Measurements from ENCODE around the gene CDK14. TPM values are rescaled to one million over a fixed set of nuclear protein-coding genes. Genes with fewer than 3 reads are reported as not detected.

Gene CDK14
- total RNA-seq, 1 experiment from 2014 or later = 9.3 TPM

DNA sequence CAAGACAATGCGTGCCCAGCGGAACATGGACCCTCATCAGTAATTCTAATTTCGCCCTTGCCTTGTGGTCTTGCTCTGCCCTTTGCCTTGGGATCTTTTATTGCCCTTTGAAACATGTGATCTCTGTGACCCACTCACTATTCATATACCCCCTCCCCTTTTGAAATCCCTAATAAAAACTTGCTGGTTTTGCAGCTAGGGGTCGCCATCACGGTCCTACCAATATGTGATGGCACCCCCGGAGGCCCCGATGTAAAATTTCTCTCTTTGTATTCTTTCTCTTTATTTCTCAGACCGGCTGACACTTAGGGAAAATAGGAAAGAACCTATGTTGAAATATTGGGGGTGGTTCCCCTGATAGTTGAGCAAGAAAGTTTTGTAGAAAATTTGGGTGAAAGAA, 242.7 kb downstream of the CDK14 start:
- no peak for DNase-seq (ENCODE audit: low read depth)

DNA sequence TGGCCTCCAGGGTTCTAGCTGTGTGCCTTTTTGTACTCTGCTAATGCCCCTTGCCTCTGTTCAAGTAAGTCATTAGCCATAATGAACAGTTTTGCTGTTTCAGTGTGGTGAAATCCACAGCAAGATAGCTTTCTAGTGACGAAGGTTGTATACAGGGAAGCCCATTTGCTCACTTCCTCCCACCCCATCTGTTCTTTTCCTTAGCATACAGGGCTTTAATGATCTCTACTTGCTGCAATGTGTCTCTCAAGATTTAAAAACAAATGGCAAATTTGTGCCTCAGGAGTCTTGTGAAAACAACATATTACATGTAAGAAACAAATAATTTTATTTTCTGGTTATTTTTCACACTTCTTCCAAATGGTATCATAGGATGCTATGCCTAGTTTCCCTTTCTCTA, 243.2 kb downstream of the CDK14 start:
- DNase-seq (ENCODE audit: low read depth) = no peak

DNA sequence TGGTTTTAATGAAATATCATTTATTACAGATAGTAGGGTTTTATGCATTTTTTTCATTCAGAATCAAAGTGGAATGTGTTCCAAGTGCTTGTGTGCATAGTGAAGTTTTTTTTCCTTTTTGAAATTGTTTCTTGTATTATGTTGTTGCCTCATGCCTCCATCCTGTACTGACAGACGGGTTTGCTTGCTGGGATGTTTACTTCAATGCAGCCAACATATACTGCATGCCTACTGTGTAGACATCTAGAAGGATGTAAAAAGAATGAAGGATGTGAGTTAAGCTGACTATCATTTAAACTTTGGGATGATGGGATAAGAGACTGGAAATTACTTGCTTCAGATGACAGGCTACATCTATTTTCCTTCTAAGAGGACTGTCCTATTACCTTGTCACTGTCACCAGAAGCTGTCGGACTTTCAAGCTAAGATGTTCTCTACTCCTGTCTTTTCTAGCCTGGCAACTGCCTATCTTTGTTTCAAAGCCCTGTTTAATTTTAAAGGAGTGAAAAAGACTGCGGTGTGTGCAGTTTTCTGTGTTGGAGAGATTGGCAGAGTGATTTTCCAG, 243.7 kb downstream of the CDK14 start:
- DNase-seq (ENCODE audit: low read depth) = no peak

DNA sequence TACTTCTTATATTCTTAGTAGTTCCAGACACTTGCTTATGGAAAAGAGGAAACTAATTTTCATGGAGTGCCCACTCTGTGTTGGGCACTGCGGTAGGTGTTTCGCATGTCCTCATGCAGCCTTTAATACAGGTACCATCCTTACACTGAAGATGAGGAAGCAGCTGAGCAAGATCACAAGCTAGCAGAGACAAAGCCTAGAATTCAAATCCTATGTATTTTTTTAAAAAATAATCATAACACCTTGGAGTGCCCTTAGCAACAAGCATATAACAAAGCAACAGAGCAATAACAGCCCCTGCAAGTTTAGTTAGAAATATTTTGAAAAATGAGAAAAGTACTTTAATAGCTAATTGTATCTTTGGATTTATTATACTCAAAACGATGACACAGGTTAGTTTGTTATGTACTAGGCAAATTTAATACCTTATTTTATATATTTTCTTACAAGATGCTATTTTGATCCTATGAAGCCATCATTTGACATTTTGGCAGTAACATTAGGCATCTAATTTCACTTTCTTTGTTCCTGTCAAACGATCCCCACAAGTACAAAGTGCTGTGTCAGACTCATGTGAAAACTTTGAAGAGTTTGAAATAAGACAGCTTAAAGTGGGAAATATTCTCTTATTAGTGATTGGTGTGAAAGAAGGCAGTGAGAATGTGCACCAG, 245.8 kb downstream of the CDK14 start:
- DNase-seq (ENCODE audit: low read depth) = no peak

DNA sequence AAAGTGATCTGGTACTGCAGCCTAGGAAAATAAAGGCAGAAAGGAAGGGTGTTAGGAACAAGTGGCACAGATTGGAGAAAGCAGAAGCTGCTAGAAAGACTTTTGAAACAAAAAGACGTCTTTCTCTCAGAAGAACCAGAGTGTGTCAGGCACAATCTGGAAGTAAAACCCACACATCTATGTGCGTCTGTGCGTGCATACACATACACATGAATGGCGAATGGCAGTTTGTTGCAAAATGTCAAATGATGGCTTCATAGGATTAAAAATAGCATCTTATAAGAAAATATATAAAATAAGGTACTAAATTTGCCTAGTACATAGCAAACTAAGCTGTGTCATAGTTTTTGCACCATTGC, 246.3 kb downstream of the CDK14 start:
- no peak for DNase-seq (ENCODE audit: low read depth)

- DNase-seq (ENCODE audit: low read depth) = no peak
Observed at GRCh38 chr7:90843472-90843871, 247.4 kb downstream of the CDK14 start.

GRCh38 chr7:90844421-90844820, 248.3 kb downstream of the CDK14 start:
- no peak for DNase-seq (ENCODE audit: low read depth)

- no peak for DNase-seq (ENCODE audit: low read depth)
Observed at GRCh38 chr7:90846192-90846591, 250.1 kb downstream of the CDK14 start.

DNA sequence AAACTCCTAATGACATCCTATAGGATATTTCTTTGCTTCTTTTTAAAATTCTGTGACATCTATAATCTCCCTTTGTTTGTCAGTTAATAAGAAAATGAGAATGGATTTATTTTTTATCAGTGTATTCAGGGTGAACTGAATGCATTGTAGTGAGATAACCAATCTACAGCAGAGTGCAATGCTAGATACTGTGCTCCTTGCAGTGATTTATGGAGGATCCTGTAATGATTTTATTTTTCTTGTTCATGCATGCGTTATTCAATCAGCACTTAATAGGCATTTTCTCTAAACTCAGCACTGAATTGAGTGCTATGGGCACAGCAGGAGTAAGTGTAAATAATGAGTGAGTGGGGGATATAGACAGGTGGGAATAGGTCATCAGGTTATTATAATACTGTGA, 253.9 kb downstream of the CDK14 start:
- no peak for DNase-seq (ENCODE audit: low read depth)

- DNase-seq (ENCODE audit: low read depth) = no peak
Observed at GRCh38 chr7:90850471-90850870, 254.3 kb downstream of the CDK14 start.

GRCh38 chr7:90853205-90853604, 257.1 kb downstream of the CDK14 start:
- DNase-seq (ENCODE audit: low read depth) = no peak

- DNase-seq (ENCODE audit: low read depth) = no peak
Observed at GRCh38 chr7:90856351-90857070, 260.4 kb downstream of the CDK14 start.

- no peak for DNase-seq (ENCODE audit: low read depth)
Observed at GRCh38 chr7:90857603-90858002, 261.5 kb downstream of the CDK14 start.

- DNase-seq (ENCODE audit: low read depth) = no peak
Observed at GRCh38 chr7:90858546-90858945, 262.4 kb downstream of the CDK14 start.

DNA sequence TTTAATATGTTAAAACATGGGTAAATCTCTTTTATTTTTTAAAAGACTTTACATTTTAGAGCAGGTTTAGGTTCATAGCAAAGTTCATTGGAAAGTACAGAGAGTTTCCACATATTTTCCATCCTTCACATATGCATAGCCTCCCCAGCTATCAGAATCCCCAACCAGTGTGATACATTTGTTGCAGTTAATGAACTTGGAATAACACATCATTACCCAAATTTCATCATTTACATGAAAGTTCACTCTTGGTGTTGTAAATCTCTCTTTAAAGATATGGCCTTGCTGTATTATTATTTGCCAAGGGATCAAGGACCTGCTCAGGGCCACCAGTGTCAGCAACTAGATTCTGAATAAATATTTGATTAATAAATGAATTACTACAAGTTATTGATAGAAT, 263.4 kb downstream of the CDK14 start:
- DNase-seq (ENCODE audit: low read depth) = no peak

- DNase-seq (ENCODE audit: low read depth) = no peak
Observed at GRCh38 chr7:90864088-90864487, 268.0 kb downstream of the CDK14 start.

DNA sequence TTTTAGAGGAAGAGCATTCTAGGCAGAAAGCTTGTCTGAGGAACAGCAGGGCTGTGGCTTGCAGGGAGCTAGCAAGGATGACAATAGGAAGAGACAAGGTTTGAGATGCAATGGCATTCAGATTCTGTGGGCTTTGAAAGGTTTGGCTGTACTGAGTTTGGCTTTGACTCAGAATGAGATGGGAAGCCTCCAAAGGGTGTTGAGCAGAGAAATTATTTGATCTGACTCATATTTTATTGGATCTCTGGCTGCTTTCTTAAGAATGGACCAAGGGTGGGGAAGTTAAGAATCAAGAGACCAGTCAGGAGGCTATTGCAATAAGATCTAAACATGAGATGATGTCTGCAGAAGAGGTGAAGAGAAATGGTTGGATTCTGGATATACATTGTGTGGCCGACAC, 273.2 kb downstream of the CDK14 start:
- DNase-seq (ENCODE audit: low read depth) = no peak

GRCh38 chr7:90876701-90877100, 280.6 kb downstream of the CDK14 start:
- no peak for DNase-seq (ENCODE audit: low read depth)

- no peak for DNase-seq (ENCODE audit: low read depth)
Observed at GRCh38 chr7:90877201-90877600, 281.1 kb downstream of the CDK14 start.

- no peak for DNase-seq (ENCODE audit: low read depth)
Observed at GRCh38 chr7:90879924-90880323, 283.8 kb downstream of the CDK14 start.

GRCh38 chr7:90886416-90886815, 290.3 kb downstream of the CDK14 start:
- DNase-seq (ENCODE audit: low read depth) = no peak

- DNase-seq (ENCODE audit: low read depth) = no peak
Observed at GRCh38 chr7:90889210-90889609, 293.1 kb downstream of the CDK14 start.

GRCh38 chr7:90889644-90890043, 293.5 kb downstream of the CDK14 start:
- DNase-seq (ENCODE audit: low read depth) = no peak
